ENCODE results near the gene ZRANB1.

ZRANB1 gene

GRCh38 chr10:125023862-125024496 is 82.1 kb downstream of the ZRANB1 start:
- H3K27ac ChIP-seq, result peak overlapping the region; percentile 87
- TF ChIP-seq CTCF (conservative IDR thresholded peaks at IDR 0.05), result no peak

- TF ChIP-seq CTCF (conservative IDR thresholded peaks at IDR 0.05), result no peak
- peak overlapping the region; percentile 87 for H3K27ac ChIP-seq
These were observed 82.7 kb downstream of the ZRANB1 start for GRCh38 chr10:125024497-125025234.

- TF ChIP-seq CTCF (conservative IDR thresholded peaks at IDR 0.05), result no peak
- H3K27ac ChIP-seq, result peak overlapping the region; percentile 87
These were observed 83.4 kb downstream of the ZRANB1 start for GRCh38 chr10:125025341-125025740.

GRCh38 chr10:125026036-125026931 is 84.4 kb downstream of the ZRANB1 start:
- TF ChIP-seq CTCF (conservative IDR thresholded peaks at IDR 0.05), result no peak
- H3K27ac ChIP-seq, result peak overlapping the region; percentile 87

- no peak for TF ChIP-seq CTCF (conservative IDR thresholded peaks at IDR 0.05)
- H3K27ac ChIP-seq, result no peak overlapping the region
These were observed 85.2 kb downstream of the ZRANB1 start for GRCh38 chr10:125026974-125027735.

GRCh38 chr10:125027871-125028869 is 86.2 kb downstream of the ZRANB1 start:
- peak overlapping the region; percentile 54; the same call in 1 of the 2 replicates for H3K27ac ChIP-seq
- TF ChIP-seq CTCF (conservative IDR thresholded peaks at IDR 0.05), result no peak

Data from VCaP (cell line).